Subcutaneous abdominal adipose tissue (tissue), 5 donors: ENCODE results near the gene VCL.

ENCODE experiments used
- H3K27ac ChIP-seq: one replicate; pipeline ENCODE4 v1.7.0; 2013; ENCODE audit warnings: low read depth, mild to moderate bottlenecking, inconsistent platforms, low read length, moderate library complexity
- H3K27me3 ChIP-seq, 5 donors: one replicate each; pipeline ENCODE4 v1.7.0; 2013; ENCODE audit warnings: low read length in 5 of 5, inconsistent platforms in 1 of 5; ENCODE audit not compliant: control insufficient read depth in 5 of 5, insufficient read depth in 4 of 5
- H3K36me3 ChIP-seq, 5 donors: one replicate each; pipeline ENCODE4 v1.7.0; 2013; ENCODE audit warnings: low read length in 5 of 5; ENCODE audit not compliant: control insufficient read depth in 5 of 5, insufficient read depth in 5 of 5
- H3K4me1 ChIP-seq, 5 donors: one replicate each; pipeline ENCODE4 v1.7.0; 2013; ENCODE audit warnings: low read length in 5 of 5, mild to moderate bottlenecking in 3 of 5, moderate library complexity in 1 of 5; ENCODE audit not compliant: control insufficient read depth in 5 of 5, insufficient read depth in 5 of 5
- H3K4me3 ChIP-seq, 5 donors: one replicate each; pipeline ENCODE4 v1.7.0; 2013; ENCODE audit warnings: low read length in 5 of 5, low read depth in 1 of 5
- H3K9ac ChIP-seq, 5 donors: one replicate each; pipeline ENCODE4 v1.7.0; 2013; ENCODE audit warnings: low read length in 5 of 5, mild to moderate bottlenecking in 4 of 5, moderate library complexity in 3 of 5
- H3K9me3 ChIP-seq, 5 donors: one replicate each; pipeline ENCODE4 v1.7.0; 2013; ENCODE audit warnings: low read length in 5 of 5; ENCODE audit not compliant: control insufficient read depth in 5 of 5
- donor health status: healthy.
- donor health status: healthy.
- donor health status: healthy.
- donor health status: healthy.
- donor health status: healthy.

VCL gene

GRCh38 chr10:73997787-73998622 is at the start of gene VCL:
TSS of gene VCL (plus strand) at chr10:73998116. CDS start at chr10:73998208, 92 bp downstream.
- Histone ChIP-seq H3K27ac (peak within 1 kb of the TSS; percentile 99), H3K9me3 (peaks cover 0 to 2% (median 0%) of the 10 kb centered on the region in 5 donors), H3K4me1 (peaks cover 18 to 39% (median 31%) of the 10 kb centered on the region in 5 donors), H3K4me3 (peak within 1 kb of the TSS; percentile 96 to 100 (median 98)), H3K27me3 (peaks cover 0 to 4% (median 0%) of the 10 kb centered on the region in 5 donors), H3K9ac (peak within 1 kb of the TSS; percentile 93 to 98 (median 97)), H3K36me3 (no peaks in the 10 kb centered on the region)

DNA sequence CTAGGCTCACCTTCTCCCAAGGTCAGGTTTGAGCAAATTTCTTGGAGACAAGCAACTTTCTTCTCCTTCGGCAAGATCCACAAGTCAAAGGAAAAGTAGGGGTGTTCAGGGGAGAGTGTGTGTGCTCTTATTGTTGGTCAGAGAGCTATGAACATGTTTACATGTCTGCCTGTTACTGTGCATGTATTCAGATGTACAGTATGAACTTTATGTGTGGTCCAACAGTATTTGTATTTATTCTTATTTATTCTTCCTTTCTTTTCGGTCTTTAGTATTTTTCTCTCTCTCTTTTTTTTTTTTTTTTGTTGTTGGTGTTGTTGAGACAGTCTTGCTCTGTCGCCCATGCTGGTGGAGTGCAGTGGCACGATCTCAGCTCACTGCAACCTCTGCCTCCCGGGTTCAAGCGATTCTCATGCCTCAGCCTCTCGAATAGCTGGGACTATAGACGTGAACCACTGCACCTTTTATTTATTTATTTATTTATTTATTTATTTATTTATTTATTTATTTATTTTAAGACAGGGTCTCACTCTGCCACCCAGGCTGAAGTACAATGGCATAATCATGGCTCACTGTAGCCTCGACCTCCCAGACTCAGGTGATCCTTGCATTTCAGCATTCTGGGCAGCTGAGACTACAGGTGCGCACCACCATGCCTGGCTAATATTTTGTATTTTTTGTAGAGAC is 48.8 kb upstream of the VCL start:
- no peak overlapping the region for H3K9ac ChIP-seq
- H3K9me3 ChIP-seq, result no peaks in the 10 kb centered on the region
- no peaks in the 10 kb centered on the region for H3K27me3 ChIP-seq
- H3K4me3 ChIP-seq, result no peak overlapping the region
- H3K27ac ChIP-seq, result no peak overlapping the region
- H3K4me1 ChIP-seq, result peaks cover 0 to 5% (median 2%) of the 10 kb centered on the region in 5 donors
- H3K36me3 ChIP-seq, result no peaks in the 10 kb centered on the region

DNA sequence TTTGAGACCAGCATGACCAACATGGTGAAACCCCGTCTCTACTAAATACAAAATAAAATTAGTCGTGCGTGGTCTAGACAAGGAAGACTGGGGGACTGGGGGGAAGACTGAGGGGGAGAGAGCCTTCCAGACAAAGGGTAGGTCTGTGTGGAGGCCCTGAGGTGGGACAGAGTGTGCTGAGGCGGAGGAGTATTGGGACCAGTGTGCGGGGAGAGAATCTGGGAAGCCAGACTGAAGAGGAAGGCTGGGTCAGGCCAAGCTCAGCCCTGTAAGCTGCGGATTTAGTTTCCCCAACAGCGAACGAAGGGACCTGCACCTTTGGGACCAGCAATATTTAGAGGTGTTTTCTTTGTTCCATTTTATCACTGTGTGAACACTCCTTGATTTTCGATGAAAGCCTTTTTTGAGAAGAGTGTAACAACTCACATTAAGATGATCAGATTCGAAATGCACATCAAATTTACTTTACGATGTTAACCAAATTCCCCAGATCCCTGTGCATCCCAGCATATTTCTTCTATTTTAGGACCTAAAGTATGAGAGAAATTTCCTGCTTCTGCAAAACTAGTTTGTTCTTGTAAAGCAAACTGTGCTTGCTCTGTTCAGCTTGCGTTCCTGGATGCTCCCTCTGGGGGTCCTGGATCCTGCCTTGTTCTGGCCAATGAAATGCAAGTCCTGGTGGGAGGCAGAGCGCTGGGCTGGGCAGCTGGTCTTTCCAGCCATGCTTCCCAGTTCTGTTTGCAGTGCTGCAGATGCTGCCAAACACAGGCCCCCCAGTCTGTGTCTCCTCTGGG is 47.6 kb upstream of the VCL start:
- no peak overlapping the region for H3K27ac ChIP-seq
- H3K4me3 ChIP-seq, result no peak overlapping the region

DNA sequence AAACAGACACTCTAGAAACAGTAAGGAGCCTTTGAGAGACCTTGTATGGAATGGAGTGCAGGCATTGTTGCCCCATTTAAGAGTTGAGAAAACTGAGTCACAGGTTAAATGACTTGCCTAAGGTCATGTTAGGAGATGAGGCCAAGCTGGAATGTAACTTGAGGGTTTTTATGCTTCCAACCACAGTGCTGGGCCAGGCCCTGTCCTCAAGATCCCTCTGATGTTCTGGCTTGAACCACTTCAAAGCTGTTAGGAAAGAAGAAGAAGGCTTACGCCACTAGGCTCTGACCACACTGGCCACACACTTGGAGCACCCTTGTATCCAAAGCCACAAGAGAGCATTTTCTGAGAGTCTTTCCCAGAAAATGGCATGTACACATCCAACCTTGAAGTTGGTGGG is 44.3 kb upstream of the VCL start:
- H3K36me3 ChIP-seq, result no peaks in the 10 kb centered on the region
- H3K9ac ChIP-seq, result no peak overlapping the region
- no peaks in the 10 kb centered on the region for H3K27me3 ChIP-seq
- H3K4me1 ChIP-seq, result peaks cover 0 to 17% (median 11%) of the 10 kb centered on the region in 5 donors
- no peak overlapping the region for H3K27ac ChIP-seq
- H3K4me3 ChIP-seq, result no peak overlapping the region
- no peaks in the 10 kb centered on the region for H3K9me3 ChIP-seq

More for the DNA sequence above, 47.6 kb upstream of the VCL start:
- Histone ChIP-seq H3K4me1 (peaks cover 0 to 5% (median 2%) of the 10 kb centered on the region in 5 donors), H3K27me3 (no peaks in the 10 kb centered on the region), H3K9ac (no peak overlapping the region), H3K9me3 (no peaks in the 10 kb centered on the region), H3K36me3 (no peaks in the 10 kb centered on the region)

- no peak overlapping the region for H3K9ac ChIP-seq
- H3K9me3 ChIP-seq, result no peaks in the 10 kb centered on the region
- peaks cover 0 to 24% (median 13%) of the 10 kb centered on the region in 5 donors for H3K4me1 ChIP-seq
- H3K27ac ChIP-seq, result no peak overlapping the region
- H3K27me3 ChIP-seq, result no peaks in the 10 kb centered on the region
- no peak overlapping the region for H3K4me3 ChIP-seq
- no peaks in the 10 kb centered on the region for H3K36me3 ChIP-seq
Measured at GRCh38 chr10:73954737-73955136, 43.2 kb upstream of the VCL start.

DNA sequence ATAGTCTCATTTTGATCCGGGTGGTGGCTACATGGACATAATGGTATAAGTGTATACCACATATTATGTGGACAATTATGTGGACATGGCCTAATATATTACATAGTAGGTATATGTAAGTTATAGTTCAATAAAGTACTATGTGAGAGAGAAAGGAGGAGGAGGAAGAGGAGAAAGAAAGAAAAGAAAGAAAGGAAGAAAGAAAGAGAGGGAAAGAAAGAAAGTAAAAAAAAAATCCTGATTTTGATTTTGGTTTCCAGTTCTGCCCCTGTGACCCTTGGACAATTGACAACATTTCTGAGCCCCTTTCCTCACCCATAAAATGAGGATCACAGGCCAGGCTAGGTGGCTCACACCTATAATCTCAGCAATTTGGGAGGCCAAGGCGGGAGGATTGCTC is 42.2 kb upstream of the VCL start:
- no peak overlapping the region for H3K27ac ChIP-seq
- H3K4me3 ChIP-seq, result no peak overlapping the region
- peaks cover 0 to 29% (median 16%) of the 10 kb centered on the region in 5 donors for H3K4me1 ChIP-seq
- no peaks in the 10 kb centered on the region for H3K9me3 ChIP-seq
- H3K36me3 ChIP-seq, result no peaks in the 10 kb centered on the region
- H3K27me3 ChIP-seq, result no peaks in the 10 kb centered on the region
- H3K9ac ChIP-seq, result no peak overlapping the region

- H3K27me3 ChIP-seq, result no peaks in the 10 kb centered on the region
- peak overlapping the region; percentile 51 for H3K27ac ChIP-seq
- H3K36me3 ChIP-seq, result no peaks in the 10 kb centered on the region
- no peaks in the 10 kb centered on the region for H3K9me3 ChIP-seq
- peak overlapping the region in 3 of 5 donors; percentile 13 to 39 (median 14) for H3K9ac ChIP-seq
- H3K4me3 ChIP-seq, result no peak overlapping the region
- peaks cover 0 to 29% (median 16%) of the 10 kb centered on the region in 5 donors for H3K4me1 ChIP-seq
Measured at GRCh38 chr10:73956476-73957359, 41.2 kb upstream of the VCL start.

GRCh38 chr10:73959484-73960243 is 38.3 kb upstream of the VCL start:
- H3K9me3 ChIP-seq, result no peaks in the 10 kb centered on the region
- H3K36me3 ChIP-seq, result no peaks in the 10 kb centered on the region
- no peaks in the 10 kb centered on the region for H3K27me3 ChIP-seq
- no peak overlapping the region for H3K9ac ChIP-seq
- no peak overlapping the region for H3K4me3 ChIP-seq
- no peak overlapping the region for H3K27ac ChIP-seq
- peaks cover 0 to 24% (median 13%) of the 10 kb centered on the region in 5 donors for H3K4me1 ChIP-seq

GRCh38 chr10:73962386-73962785 is 35.5 kb upstream of the VCL start:
- H3K9me3 ChIP-seq, result no peaks in the 10 kb centered on the region
- H3K36me3 ChIP-seq, result no peaks in the 10 kb centered on the region
- H3K4me1 ChIP-seq, result peaks cover 7 to 37% (median 21%) of the 10 kb centered on the region in 5 donors
- no peak overlapping the region for H3K4me3 ChIP-seq
- H3K27me3 ChIP-seq, result no peaks in the 10 kb centered on the region
- H3K27ac ChIP-seq, result no peak overlapping the region
- no peak overlapping the region for H3K9ac ChIP-seq
